Measurements from ENCODE around the gene CDK5RAP1. TPM values are rescaled to one million over a fixed set of nuclear protein-coding genes. Genes with fewer than 3 reads are reported as not detected.
A peak's percentile ranks its signal among the peaks of the same experiment; 100 is the strongest.

Gene CDK5RAP1
- 47.6 to 56.3 TPM (median 52.8 TPM) in 3 replicates for total RNA-seq (2021)
- Bru-seq, nascent RNA = percentile 73 among the genes with signal in this experiment
- long read RNA-seq, experiment 1, transcript CDK5RAP1-202 (14 exons, 2,122 nt) = major isoform, 116 of 190 reads
- long read RNA-seq, experiment 1, partial matches to known transcripts = 7 of 190 reads
- long read RNA-seq, experiment 1, other reads (novel, unspliced or antisense) = 63 of 190 reads
- long read RNA-seq, experiment 2, transcript CDK5RAP1-202 (14 exons, 2,122 nt) = major isoform, 9 of 53 reads
- long read RNA-seq, experiment 2, partial matches to known transcripts = 13 of 53 reads
- long read RNA-seq, experiment 2, other reads (novel, unspliced or antisense) = 31 of 53 reads
- long read RNA-seq, experiment 3, transcript CDK5RAP1-202 (14 exons, 2,122 nt) = major isoform, 123 of 191 reads
- long read RNA-seq, experiment 3, partial matches to known transcripts = 9 of 191 reads
- long read RNA-seq, experiment 3, other reads (novel, unspliced or antisense) = 58 of 191 reads

GRCh38 chr20:33401184-33401920, at the start of gene CDK5RAP1:
Gene CDK5RAP1 (minus strand): TSS chr20:33401519. CDS start chr20:33397064, 4,455 bp downstream.
- ATAC-seq = peak; percentile 87
- H3K36me3 Mint-ChIP-seq = peaks cover 5% of the 10 kb centered on the region; the same call in 1 of the 2 replicates
- H3K27me3 Mint-ChIP-seq (ENCODE audit: low read depth) = no peaks in the 10 kb centered on the region
- DNase-seq (ENCODE audit: low spot score) = peak; percentile 83
- ChIA-PET POLR2A (interaction anchor here (0.6 to 1.3 kb wide), 4 partner anchors 42 to 266 kb away, joined by 3 to 5 read pairs (median 4); partner anchors contain the start of genes ACTL10 and SNTA1), CTCF (interaction anchor here (0.7 to 3.2 kb wide), 7 partner anchors 10 to 266 kb away, joined by 3 to 18 read pairs (median 3); partner anchors contain the start of gene ACTL10)
- H3K4me3 Mint-ChIP-seq = peak within 1 kb of the TSS; percentile 93
- peaks cover 11% of the 10 kb centered on the region for H3K4me1 Mint-ChIP-seq
- no peaks in the 10 kb centered on the region for H3K9me3 Mint-ChIP-seq
- peak within 1 kb of the TSS; percentile 93 for H3K27ac Mint-ChIP-seq
- TF ChIP-seq ZNF263 (CRISPR knock-in tag; IDR thresholded peaks at IDR 0.05; ENCODE audit: low read depth) = no peak
- peak; percentile 73; the same call in 1 of the 2 replicates for TF ChIP-seq RELA (CRISPR knock-in tag; IDR thresholded peaks at IDR 0.05; ENCODE audit: borderline replicate concordance)
- peak; percentile 85 for TF ChIP-seq HMGXB4 (CRISPR knock-in tag; IDR thresholded peaks at IDR 0.05)
- TF ChIP-seq ESRRA (CRISPR knock-in tag; IDR thresholded peaks at IDR 0.05; ENCODE audit: borderline replicate concordance) = peak; percentile 28; the same call in 1 of the 2 replicates
- TF ChIP-seq CREM (CRISPR knock-in tag; IDR thresholded peaks at IDR 0.05) = peak; percentile 87
- TF ChIP-seq TP53 (CRISPR knock-in tag; IDR thresholded peaks at IDR 0.05) = no peak
- TF ChIP-seq, protein P1, sequence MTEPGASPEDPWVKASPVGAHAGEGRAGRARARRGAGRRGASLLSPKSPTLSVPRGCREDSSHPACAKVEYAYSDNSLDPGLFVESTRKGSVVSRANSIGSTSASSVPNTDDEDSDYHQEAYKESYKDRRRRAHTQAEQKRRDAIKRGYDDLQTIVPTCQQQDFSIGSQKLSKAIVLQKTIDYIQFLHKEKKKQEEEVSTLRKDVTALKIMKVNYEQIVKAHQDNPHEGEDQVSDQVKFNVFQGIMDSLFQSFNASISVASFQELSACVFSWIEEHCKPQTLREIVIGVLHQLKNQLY (CRISPR knock-in tag; IDR thresholded peaks at IDR 0.05) = no peak
- TF ChIP-seq E2F5 (CRISPR knock-in tag; IDR thresholded peaks at IDR 0.05) = peak; percentile 60; the same call in 1 of the 2 replicates
- TF ChIP-seq STAT6 (CRISPR knock-in tag; conservative IDR thresholded peaks at IDR 0.05; ENCODE audit: low read depth) = no peak
- TF ChIP-seq ZBTB21 (CRISPR knock-in tag; IDR thresholded peaks at IDR 0.05; ENCODE audit: borderline replicate concordance) = no peak; the same call in 1 of the 2 replicates
- no peak for TF ChIP-seq E2F4 (CRISPR knock-in tag; IDR thresholded peaks at IDR 0.05; ENCODE audit: borderline replicate concordance, low read depth)
- TF ChIP-seq TEAD1 (CRISPR knock-in tag; IDR thresholded peaks at IDR 0.05) = peak; percentile 77; the same call in 1 of the 2 replicates
- TF ChIP-seq ZNF232 (CRISPR knock-in tag; IDR thresholded peaks at IDR 0.05) = 0 out of 2 replicates have a peak, but pooled peaks have one; percentile 15
- no peak; the same call in 1 of the 2 replicates for TF ChIP-seq MYBL2 (CRISPR knock-in tag; IDR thresholded peaks at IDR 0.05)
- TF ChIP-seq HMGA2 (CRISPR knock-in tag; IDR thresholded peaks at IDR 0.05) = peak; percentile 48
- TF ChIP-seq OVOL2 (CRISPR knock-in tag; IDR thresholded peaks at IDR 0.05; ENCODE audit: borderline replicate concordance) = no peak
- TF ChIP-seq, protein P2, sequence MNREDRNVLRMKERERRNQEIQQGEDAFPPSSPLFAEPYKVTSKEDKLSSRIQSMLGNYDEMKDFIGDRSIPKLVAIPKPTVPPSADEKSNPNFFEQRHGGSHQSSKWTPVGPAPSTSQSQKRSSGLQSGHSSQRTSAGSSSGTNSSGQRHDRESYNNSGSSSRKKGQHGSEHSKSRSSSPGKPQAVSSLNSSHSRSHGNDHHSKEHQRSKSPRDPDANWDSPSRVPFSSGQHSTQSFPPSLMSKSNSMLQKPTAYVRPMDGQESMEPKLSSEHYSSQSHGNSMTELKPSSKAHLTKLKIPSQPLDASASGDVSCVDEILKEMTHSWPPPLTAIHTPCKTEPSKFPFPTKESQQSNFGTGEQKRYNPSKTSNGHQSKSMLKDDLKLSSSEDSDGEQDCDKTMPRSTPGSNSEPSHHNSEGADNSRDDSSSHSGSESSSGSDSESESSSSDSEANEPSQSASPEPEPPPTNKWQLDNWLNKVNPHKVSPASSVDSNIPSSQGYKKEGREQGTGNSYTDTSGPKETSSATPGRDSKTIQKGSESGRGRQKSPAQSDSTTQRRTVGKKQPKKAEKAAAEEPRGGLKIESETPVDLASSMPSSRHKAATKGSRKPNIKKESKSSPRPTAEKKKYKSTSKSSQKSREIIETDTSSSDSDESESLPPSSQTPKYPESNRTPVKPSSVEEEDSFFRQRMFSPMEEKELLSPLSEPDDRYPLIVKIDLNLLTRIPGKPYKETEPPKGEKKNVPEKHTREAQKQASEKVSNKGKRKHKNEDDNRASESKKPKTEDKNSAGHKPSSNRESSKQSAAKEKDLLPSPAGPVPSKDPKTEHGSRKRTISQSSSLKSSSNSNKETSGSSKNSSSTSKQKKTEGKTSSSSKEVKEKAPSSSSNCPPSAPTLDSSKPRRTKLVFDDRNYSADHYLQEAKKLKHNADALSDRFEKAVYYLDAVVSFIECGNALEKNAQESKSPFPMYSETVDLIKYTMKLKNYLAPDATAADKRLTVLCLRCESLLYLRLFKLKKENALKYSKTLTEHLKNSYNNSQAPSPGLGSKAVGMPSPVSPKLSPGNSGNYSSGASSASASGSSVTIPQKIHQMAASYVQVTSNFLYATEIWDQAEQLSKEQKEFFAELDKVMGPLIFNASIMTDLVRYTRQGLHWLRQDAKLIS (CRISPR knock-in tag; IDR thresholded peaks at IDR 0.05; ENCODE audit: borderline replicate concordance) = no peak
- no peak for TF ChIP-seq JUN (CRISPR knock-in tag; IDR thresholded peaks at IDR 0.05)
- TF ChIP-seq, protein P3, sequence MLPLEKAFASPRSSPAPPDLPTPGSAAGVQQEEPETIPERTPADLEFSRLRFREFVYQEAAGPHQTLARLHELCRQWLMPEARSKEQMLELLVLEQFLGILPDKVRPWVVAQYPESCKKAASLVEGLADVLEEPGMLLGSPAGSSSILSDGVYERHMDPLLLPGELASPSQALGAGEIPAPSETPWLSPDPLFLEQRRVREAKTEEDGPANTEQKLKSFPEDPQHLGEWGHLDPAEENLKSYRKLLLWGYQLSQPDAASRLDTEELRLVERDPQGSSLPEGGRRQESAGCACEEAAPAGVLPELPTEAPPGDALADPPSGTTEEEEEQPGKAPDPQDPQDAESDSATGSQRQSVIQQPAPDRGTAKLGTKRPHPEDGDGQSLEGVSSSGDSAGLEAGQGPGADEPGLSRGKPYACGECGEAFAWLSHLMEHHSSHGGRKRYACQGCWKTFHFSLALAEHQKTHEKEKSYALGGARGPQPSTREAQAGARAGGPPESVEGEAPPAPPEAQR (CRISPR knock-in tag; IDR thresholded peaks at IDR 0.05) = no peak
- no peak for TF ChIP-seq ZNF396 (CRISPR knock-in tag; IDR thresholded peaks at IDR 0.05; ENCODE audit: borderline replicate concordance)

All from WTC11 (cell line).